OCI-LY1 (cell line): ENCODE measurements around the gene CPEB2.

Experiments used
- CTCF ChIP-seq: fragments of 200-600 bp; sonication (generic), shearing (Covaris generic); IDR thresholded peaks from 2 replicates; pipeline ENCODE4 v1.5.1; 2017; ENCODE audit warnings: mild to moderate bottlenecking, antibody characterized with exemption, low read length, moderate library complexity, mixed read lengths
- EZH2 ChIP-seq: fragments of 200-600 bp; sonication (generic), shearing (Covaris generic); IDR thresholded peaks from 2 replicates; pipeline ENCODE4 v1.8.0; 2017; ENCODE audit warnings: borderline replicate concordance, mixed run types, mild to moderate bottlenecking, antibody characterized with exemption, low read length, moderate library complexity, mixed read lengths

- TF ChIP-seq CTCF (no peak), EZH2 (no peak)
These were observed 15.2 kb upstream of the CPEB2 start for GRCh38 chr4:14987054-14987453.
